OCI-LY3 (cell line): ENCODE data around the gene MAP2.

Source experiments
- H2AFZ ChIP-seq: fragments of 200-600, 300-600 bp; shearing (Covaris generic); 2 replicates; pipeline ENCODE4 v1.6.0; 2014; ENCODE audit warnings: antibody characterized with exemption, low read depth, low read length
- H3K27ac ChIP-seq: fragments of 200-600, 300-600 bp; sonication (generic); 2 replicates; pipeline ENCODE4 v1.5.1; 2014; ENCODE audit warnings: mild to moderate bottlenecking, low read length, moderate library complexity, mixed read lengths
- H3K27me3 ChIP-seq: fragments of 200-600, 300-600 bp; sonication (generic); 2 replicates; pipeline ENCODE4 v1.6.1; 2014; ENCODE audit warnings: low read depth, low read length, mixed read lengths
- H3K36me3 ChIP-seq: fragments of 200-600, 300-600 bp; sonication (generic); replicated peaks from 2 replicates; pipeline ENCODE3; 2014; ENCODE audit warnings: low read depth, low read length, mixed read lengths
- H3K4me1 ChIP-seq: fragments of 300-600, 200-600 bp; sonication (generic); 2 replicates; pipeline ENCODE4 v1.6.1; 2014; ENCODE audit warnings: low read length, mixed read lengths
- H3K4me2 ChIP-seq: fragments of 200-600, 300-600 bp; sonication (generic); 2 replicates; pipeline ENCODE4 v1.6.1; 2014; ENCODE audit warnings: low read length, mixed read lengths
- H3K4me3 ChIP-seq: fragments of 300-600, 200-600 bp; sonication (generic); 2 replicates; pipeline ENCODE4 v1.5.1; 2014; ENCODE audit warnings: antibody characterized with exemption, mild to moderate bottlenecking, low read length, moderate library complexity
- H3K79me2 ChIP-seq: fragments of 300-600, 200-600 bp; shearing (Covaris generic); 2 replicates; pipeline ENCODE4 v1.6.1; 2014; ENCODE audit warnings: mild to moderate bottlenecking, low read length, mixed read lengths
- H3K9ac ChIP-seq: fragments of 300-600, 200-600 bp; shearing (Covaris generic); 2 replicates; pipeline ENCODE4 v1.6.0; 2014; ENCODE audit warnings: mild to moderate bottlenecking, low read length, moderate library complexity
- H3K9me3 ChIP-seq: fragments of 200-600, 300-600 bp; shearing (Covaris generic); 2 replicates; pipeline ENCODE4 v1.6.1; 2014; ENCODE audit warnings: low read length, mixed read lengths; ENCODE audit not compliant: insufficient read depth
- H4K20me1 ChIP-seq: fragments of 200-600, 300-600 bp; sonication (generic); 2 replicates; pipeline ENCODE4 v1.6.1; 2016; ENCODE audit warnings: low read length, mixed read lengths; ENCODE audit not compliant: insufficient read depth
- CTCF ChIP-seq: fragments of 200-600, 300-600 bp; sonication (generic); IDR thresholded peaks from 2 replicates; pipeline ENCODE4 v1.5.1; 2014; ENCODE audit warnings: antibody characterized with exemption, low read length, low read depth
- EZH2phosphoT487 ChIP-seq: fragments of 200-600 bp; shearing (Covaris generic); IDR thresholded peaks from 2 replicates; pipeline ENCODE4 v1.6.1; 2018; ENCODE audit warnings: antibody characterized with exemption, mixed run types, low read depth

MAP2 gene

GRCh38 chr2:209719034-209719433 is 295.2 kb downstream of the MAP2 start:
- Histone ChIP-seq H3K27me3 (no peaks in the 10 kb centered on the region), H3K4me1 (no peaks in the 10 kb centered on the region), H3K79me2 (no peaks in the 10 kb centered on the region), H4K20me1 (no peaks in the 10 kb centered on the region), H3K36me3 (no peaks in the 10 kb centered on the region), H3K4me3 (no peak overlapping the region), H3K27ac (no peak overlapping the region), H3K4me2 (no peak overlapping the region), H3K9ac (no peak overlapping the region), H3K9me3 (no peaks in the 10 kb centered on the region), H2AFZ (no peak overlapping the region)
- TF ChIP-seq EZH2phosphoT487, result no peak
- no peak for TF ChIP-seq CTCF

DNA sequence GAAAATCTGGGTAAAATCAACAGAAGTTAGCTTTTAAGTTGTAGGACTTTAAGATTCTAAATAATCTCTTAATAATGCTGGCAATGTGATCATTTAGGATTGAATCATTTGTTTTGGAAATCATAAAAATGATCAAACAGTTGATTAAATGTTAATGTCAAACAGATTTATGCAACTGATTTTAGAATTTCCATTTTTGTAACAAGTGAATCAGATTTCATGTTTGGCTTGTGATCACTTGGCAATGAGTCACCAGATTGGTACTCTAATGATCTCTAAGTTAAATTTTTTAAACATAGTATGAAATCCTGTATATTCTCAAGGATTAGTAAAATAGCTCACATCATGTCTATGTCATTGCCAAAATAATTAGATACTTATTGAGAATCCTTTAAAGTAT is 297.6 kb downstream of the MAP2 start:
- H3K27me3 ChIP-seq, result no peaks in the 10 kb centered on the region
- H3K4me3 ChIP-seq, result no peak overlapping the region
- H3K4me2 ChIP-seq, result no peak overlapping the region
- H4K20me1 ChIP-seq, result no peaks in the 10 kb centered on the region
- H3K27ac ChIP-seq, result no peak overlapping the region
- no peak for TF ChIP-seq EZH2phosphoT487
- no peak for TF ChIP-seq CTCF
- no peaks in the 10 kb centered on the region for H3K9me3 ChIP-seq
- no peaks in the 10 kb centered on the region for H3K4me1 ChIP-seq
- no peaks in the 10 kb centered on the region for H3K36me3 ChIP-seq
- H3K9ac ChIP-seq, result no peak overlapping the region
- no peaks in the 10 kb centered on the region for H3K79me2 ChIP-seq
- no peak overlapping the region for H2AFZ ChIP-seq

GRCh38 chr2:209726311-209726710 is 302.5 kb downstream of the MAP2 start:
- no peak for TF ChIP-seq CTCF
- TF ChIP-seq EZH2phosphoT487, result no peak
- Histone ChIP-seq H3K4me1 (no peaks in the 10 kb centered on the region), H3K79me2 (no peaks in the 10 kb centered on the region), H3K4me3 (no peak overlapping the region), H4K20me1 (no peaks in the 10 kb centered on the region), H3K9me3 (no peaks in the 10 kb centered on the region), H3K9ac (no peak overlapping the region), H3K4me2 (no peak overlapping the region), H2AFZ (no peak overlapping the region), H3K27ac (no peak overlapping the region), H3K36me3 (no peaks in the 10 kb centered on the region), H3K27me3 (no peaks in the 10 kb centered on the region)

DNA sequence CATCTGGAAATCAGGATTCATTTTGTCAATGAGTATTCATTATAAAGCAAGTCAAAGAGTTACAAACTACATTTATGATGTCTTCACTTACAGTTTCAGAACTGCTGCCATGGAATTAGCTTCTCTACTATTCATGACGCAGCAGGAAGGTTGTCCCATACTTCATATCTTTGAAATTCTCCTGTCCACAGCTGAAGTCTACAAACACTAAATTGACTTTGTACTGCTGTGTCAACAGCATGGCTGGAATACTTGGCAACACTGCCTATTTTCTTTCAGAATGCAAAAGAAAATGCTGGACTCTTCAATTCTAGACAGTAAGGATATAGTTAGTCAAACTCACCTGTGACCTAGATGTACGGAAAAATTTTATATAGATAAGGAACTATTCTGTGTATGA is 303.2 kb downstream of the MAP2 start:
- no peaks in the 10 kb centered on the region for H4K20me1 ChIP-seq
- no peak overlapping the region for H3K4me3 ChIP-seq
- no peak overlapping the region for H3K27ac ChIP-seq
- no peaks in the 10 kb centered on the region for H3K4me1 ChIP-seq
- no peak overlapping the region for H3K9ac ChIP-seq
- H2AFZ ChIP-seq, result no peak overlapping the region
- no peaks in the 10 kb centered on the region for H3K36me3 ChIP-seq
- TF ChIP-seq EZH2phosphoT487 (no peak), CTCF (no peak)
- no peaks in the 10 kb centered on the region for H3K9me3 ChIP-seq
- no peak overlapping the region for H3K4me2 ChIP-seq
- H3K79me2 ChIP-seq, result no peaks in the 10 kb centered on the region
- no peaks in the 10 kb centered on the region for H3K27me3 ChIP-seq
